H1 (cell line): ENCODE data around the gene USP10. TPM values are rescaled to one million over a fixed set of nuclear protein-coding genes. Genes with fewer than 3 reads are reported as not detected.

ENCODE experiments used
- CTCF ChIA-PET: fragments of 300-600 bp; sonication (Branson Sonifier 250); formaldehyde crosslinking; loops from one replicate; lab custom pipeline; 2021; ENCODE audit not compliant: partially characterized antibody; lab: Charles Lee
- POLR2A ChIA-PET: fragments of 300-600 bp; sonication (Branson Sonifier 250); formaldehyde crosslinking; loops from one replicate; lab custom pipeline; 2021; ENCODE audit warnings: inconsistent platforms; ENCODE audit not compliant: partially characterized antibody; lab: Charles Lee
- DNase-seq, 2 experiments: peaks; one replicate each; pipeline versions ENCODE4 v3.0.0 to v3.0.0-alpha.2; 2010 to 2022; ENCODE audit warnings: low spot score in 2 of 2, low read depth in 1 of 2, mixed read lengths in 1 of 2
- FAIRE-seq: peaks from 2 replicates; lab custom pipeline; 2011; peaks lifted over from hg19 to GRCh38; lab: Jason Lieb, UNC
- H2AFZ ChIP-seq: 2 replicates; pipeline ENCODE4 v1.8.1; 2012; ENCODE audit warnings: low read length, inconsistent platforms
- H2AK5ac ChIP-seq: 2 replicates; pipeline ENCODE4 v1.6.1; 2013; ENCODE audit warnings: low read depth, low read length
- H2BK120ac ChIP-seq: replicated peaks from 2 replicates; pipeline ENCODE3; 2013; ENCODE audit warnings: low read depth, low read length, inconsistent platforms
- H2BK12ac ChIP-seq: 2 replicates; pipeline ENCODE4 v1.6.1; 2013; ENCODE audit warnings: low read depth, low read length
- H2BK15ac ChIP-seq: 2 replicates; pipeline ENCODE4 v1.6.1; 2013; ENCODE audit warnings: low read length
- H2BK20ac ChIP-seq: 2 replicates; pipeline ENCODE4 v1.6.1; 2013; ENCODE audit warnings: low read length
- H2BK5ac ChIP-seq: 2 replicates; pipeline ENCODE4 v1.6.1; 2013; ENCODE audit warnings: low read depth, low read length
- H3K14ac ChIP-seq: 2 replicates; pipeline ENCODE4 v1.6.1; 2013; ENCODE audit warnings: inconsistent platforms; ENCODE audit not compliant: insufficient read length
- H3K18ac ChIP-seq: 2 replicates; pipeline ENCODE4 v1.6.1; 2013; ENCODE audit warnings: low read length; ENCODE audit errors: extremely low read depth
- H3K23ac ChIP-seq: 2 replicates; pipeline ENCODE4 v1.6.1; 2013; ENCODE audit warnings: inconsistent platforms; ENCODE audit not compliant: insufficient read length
- H3K23me2 ChIP-seq: 2 replicates; pipeline ENCODE4 v1.6.1; 2013; ENCODE audit warnings: low read depth, low read length
- H3K27ac ChIP-seq: 2 replicates; pipeline ENCODE4 v1.6.1; 2011; ENCODE audit warnings: low read depth, low read length, inconsistent platforms
- H3K27me3 ChIP-seq, 4 experiments: replicated peaks in 1 of 4; 1 replicate in 1 of 4; 2 replicates in 3 of 4; pipeline versions ENCODE4 v1.6.1 to v1.8.1; 2011 to 2013; ENCODE audit warnings: low read length in 3 of 4, mild to moderate bottlenecking in 3 of 4, inconsistent platforms in 2 of 4, mixed read lengths in 2 of 4, moderate library complexity in 1 of 4; ENCODE audit not compliant: control insufficient read depth in 3 of 4, insufficient read depth in 3 of 4; ENCODE audit errors: extremely low read depth in 1 of 4
- H3K36me3 ChIP-seq, 4 experiments: 2 replicates each; pipeline versions ENCODE4 v1.6.1 to v1.8.1; 2011 to 2013; ENCODE audit warnings: mild to moderate bottlenecking in 4 of 4, low read length in 3 of 4, moderate library complexity in 2 of 4, control low read depth in 1 of 4, inconsistent platforms in 1 of 4; ENCODE audit not compliant: insufficient read depth in 4 of 4, control insufficient read depth in 2 of 4
- H3K4ac ChIP-seq: replicated peaks from 2 replicates; pipeline ENCODE3; 2013; ENCODE audit warnings: low read length, low read depth, mixed read lengths, inconsistent platforms; ENCODE audit not compliant: insufficient read length
- H3K4me1 ChIP-seq, 4 experiments: replicated peaks in 1 of 4; 1 replicate in 1 of 4; 2 replicates in 3 of 4; pipeline versions ENCODE4 v1.6.1 to v1.8.1; 2011 to 2013; ENCODE audit warnings: low read length in 3 of 4, inconsistent platforms in 2 of 4, mixed read lengths in 1 of 4; ENCODE audit not compliant: insufficient read depth in 4 of 4, control insufficient read depth in 3 of 4
- H3K4me2 ChIP-seq, 2 experiments: 2 replicates each; pipeline versions ENCODE4 v1.6.1 to v1.8.1; 2011 to 2013; ENCODE audit warnings: low read depth in 2 of 2, low read length in 2 of 2, control low read depth in 1 of 2, inconsistent platforms in 1 of 2, mild to moderate bottlenecking in 1 of 2; ENCODE audit not compliant: insufficient read depth in 1 of 2
- H3K4me3 ChIP-seq, 4 experiments: fragments of 200-600, 300-600 bp in 1 of 4; sonication (generic), shearing (Covaris generic), sonication (Bioruptor Twin) in 1 of 4; 2 replicates each; pipeline versions ENCODE4 v1.5.1 to v1.8.1; 2011 to 2016; ENCODE audit warnings: low read length in 4 of 4, low read depth in 3 of 4, control low read depth in 2 of 4, inconsistent platforms in 2 of 4, mild to moderate bottlenecking in 2 of 4, mixed read lengths in 1 of 4, moderate library complexity in 1 of 4; ENCODE audit not compliant: insufficient read depth in 2 of 4; ENCODE audit errors: extremely low read depth in 1 of 4
- H3K56ac ChIP-seq: replicated peaks from 2 replicates; pipeline ENCODE3; 2013; ENCODE audit warnings: low read depth, mild to moderate bottlenecking, mixed read lengths, low read length, inconsistent platforms; ENCODE audit not compliant: insufficient read length
- H3K79me1 ChIP-seq: 2 replicates; pipeline ENCODE4 v1.6.1; 2013; ENCODE audit warnings: low read depth, low read length, control low read depth
- H3K79me2 ChIP-seq, 2 experiments: 2 replicates each; pipeline versions ENCODE4 v1.6.1 to v1.8.1; 2012 to 2013; ENCODE audit warnings: low read length in 2 of 2, mild to moderate bottlenecking in 2 of 2, inconsistent platforms in 1 of 2; ENCODE audit not compliant: insufficient read depth in 2 of 2, control insufficient read depth in 1 of 2
- H3K9ac ChIP-seq, 4 experiments: replicated peaks in 1 of 4; 1 replicate in 1 of 4; 2 replicates in 3 of 4; pipeline versions ENCODE4 v1.6.1 to v1.8.1; 2011 to 2013; ENCODE audit warnings: low read depth in 3 of 4, low read length in 3 of 4, control low read depth in 2 of 4, mild to moderate bottlenecking in 2 of 4, moderate library complexity in 2 of 4, inconsistent platforms in 1 of 4; ENCODE audit errors: extremely low read depth in 1 of 4
- H3K9me3 ChIP-seq, 2 experiments: 2 replicates each; pipeline versions ENCODE4 v1.6.1 to v1.8.1; 2012 to 2013; ENCODE audit warnings: mild to moderate bottlenecking in 2 of 2, moderate library complexity in 2 of 2, control low read depth in 1 of 2, inconsistent platforms in 1 of 2, low read depth in 1 of 2, low read length in 1 of 2, mixed read lengths in 1 of 2; ENCODE audit not compliant: insufficient read depth in 2 of 2
- H4K20me1 ChIP-seq, 2 experiments: replicated peaks in 1 of 2; 2 replicates each; pipeline versions ENCODE3 to v1.8.1; 2011 to 2013; ENCODE audit warnings: inconsistent platforms in 2 of 2, low read length in 2 of 2, mild to moderate bottlenecking in 1 of 2; ENCODE audit not compliant: insufficient read depth in 2 of 2, control insufficient read depth in 1 of 2
- H4K5ac ChIP-seq: 2 replicates; pipeline ENCODE4 v1.6.1; 2013; ENCODE audit warnings: low read length, low read depth, mixed read lengths, inconsistent platforms; ENCODE audit not compliant: insufficient read length
- H4K8ac ChIP-seq: 2 replicates; pipeline ENCODE4 v1.8.0; 2013; ENCODE audit warnings: mild to moderate bottlenecking, moderate library complexity, low read length, inconsistent platforms; ENCODE audit not compliant: insufficient read depth; ENCODE audit errors: extremely low read depth
- H4K91ac ChIP-seq: replicated peaks from 2 replicates; pipeline ENCODE3; 2013; ENCODE audit warnings: low read length, mixed read lengths, inconsistent platforms; ENCODE audit not compliant: insufficient read length
- ASH2L ChIP-seq: fragments of 200-600, 300-600 bp; sonication (generic); IDR thresholded peaks from one replicate; pipeline ENCODE4 v1.7.1; 2017; ENCODE audit warnings: low read length
- CBX5 ChIP-seq: fragments of 300-800, 300-1000 bp; sonication (generic); IDR thresholded peaks from 2 replicates; pipeline ENCODE4 v1.7.1; 2016; ENCODE audit warnings: antibody characterized with exemption, low read length, low read depth
- KDM5A ChIP-seq: fragments of 200-600 bp; IDR thresholded peaks from 2 replicates; pipeline ENCODE4 v1.7.1; 2012; ENCODE audit warnings: mild to moderate bottlenecking, low read length, inconsistent platforms, mixed read lengths
- MAX ChIP-seq: IDR thresholded peaks from 2 replicates; pipeline ENCODE4 v1.6.1; 2012; ENCODE audit warnings: inconsistent platforms
- SIN3A ChIP-seq, 2 experiments: IDR thresholded peaks in 1 of 2; conservative IDR thresholded peaks in 1 of 2; 2 replicates each; pipeline ENCODE4 v1.6.1; 2011 to 2012; ENCODE audit warnings: low read length in 2 of 2, improper control_type of control experiment in 1 of 2, low read depth in 1 of 2, mild to moderate bottlenecking in 1 of 2
- SP4 ChIP-seq: IDR thresholded peaks from 2 replicates; pipeline ENCODE4 v1.6.1; 2012; ENCODE audit warnings: low read length, inconsistent platforms
- SRF ChIP-seq: IDR thresholded peaks from 2 replicates; pipeline ENCODE4 v1.6.1; 2011; ENCODE audit warnings: mild to moderate bottlenecking, low read depth, low read length, moderate library complexity
- TAF1 ChIP-seq: IDR thresholded peaks from 2 replicates; pipeline ENCODE4 v1.6.1; 2011; ENCODE audit warnings: mild to moderate bottlenecking, low read depth, low read length
- TAF7 ChIP-seq: optimal IDR thresholded peaks from 2 replicates; pipeline ENCODE3; 2011; ENCODE audit warnings: low read depth, mild to moderate bottlenecking, inconsistent platforms, low read length, moderate library complexity, borderline replicate concordance
- WGBS, 2 experiments: shearing (Covaris generic) in 1 of 2; methylation state at CpG; one replicate each; pipeline versions ENCODE4 v1.1.6 to v1.1.7; 2013 to 2015; ENCODE audit warnings: low lambda C conversion rate in 2 of 2, mixed read lengths in 2 of 2, inconsistent platforms in 1 of 2, low coverage in 1 of 2, missing lambda C conversion rate in 1 of 2; ENCODE audit not compliant: insufficient replicate concordance in 2 of 2, insufficient coverage in 1 of 2, insufficient read length in 1 of 2; ENCODE audit errors: extremely low coverage in 1 of 2, missing lambda C conversion rate in 1 of 2; 5-methylcytosine and 5-hydroxymethylcytosine counted together
- polyA plus RNA-seq, 7 experiments: library from polyadenylated mRNA; depleted of rRNA in 3 of 7; stranded (reverse) in 5 of 7; unstranded in 2 of 7; fragments of >200 nt in 5 of 7; fragments of 200-250 nt in 2 of 7; gene quantifications; 1 replicate in 5 of 7; 2 replicates in 1 of 7; 4 replicates in 1 of 7; pipeline versions ENCODE4 v1.2.1 to v1.2.3, GENCODE V29; 2011 to 2013; ENCODE audit warnings: missing spikeins in 2 of 7, mixed read lengths in 2 of 7
- total RNA-seq: library from RNA; stranded (reverse); fragmentation: NEBNext Ultra II Directional; extraction: Animal tissue kit (Norgen Biotek cat#: 25700); gene quantifications from 2 replicates; pipeline ENCODE4 v1.2.1, GENCODE V29; 2021

Gene USP10
- total and polyA plus RNA-seq, 2 of the 8 experiments (the other 6 are each of a cell fraction or from before 2014, with no cell fraction given) = 171 to 195 TPM

GRCh38 chr16:84780063-84780462 is 80.3 kb downstream of the USP10 start:
- Histone ChIP-seq H4K91ac (no peak overlapping the region), H3K9ac (no peak overlapping the region), H3K79me1 (no peaks in the 10 kb centered on the region; the same call in 1 of the 2 replicates), H3K4ac (no peak overlapping the region), H2BK12ac (no peak overlapping the region), H2BK20ac (no peak overlapping the region), H2AFZ (no peak overlapping the region), H4K8ac (no peak overlapping the region), H3K23me2 (no peaks in the 10 kb centered on the region), H3K4me1 (no peaks in the 10 kb centered on the region), H3K4me2 (no peak overlapping the region), H3K14ac (no peak overlapping the region), H3K56ac (no peak overlapping the region), H4K20me1 (peaks cover 0 to 4% of the 10 kb centered on the region in 2 experiments), H2BK15ac (no peak overlapping the region), H3K23ac (no peak overlapping the region), H3K27me3 (no peaks in the 10 kb centered on the region), H2BK5ac (no peak overlapping the region), H2BK120ac (no peak overlapping the region), H3K79me2 (no peaks in the 10 kb centered on the region), H3K9me3 (no peaks in the 10 kb centered on the region), H3K4me3 (no peak overlapping the region), H4K5ac (no peak overlapping the region), H2AK5ac (no peak overlapping the region), H3K36me3 (peaks cover 9 to 41% (median 28%) of the 10 kb centered on the region in 4 experiments), H3K27ac (no peak overlapping the region), H3K18ac (no peak overlapping the region)
- ChIA-PET POLR2A (interaction anchor here (0.7 to 2.0 kb wide), 6 partner anchors 11 to 157 kb away, joined by 3 to 6 read pairs (median 3); no protein-coding TSS in a partner anchor), CTCF (interaction anchor here (0.9 to 2.3 kb wide), 5 partner anchors 9 to 191 kb away, joined by 3 to 8 read pairs (median 3); no protein-coding TSS in a partner anchor)
- FAIRE-seq (no peak), DNase-seq (no peak)
- 92% methylated on average over 11 of the region's 11 CpGs; no CpG with 5 or more reads in 1 of the 2 experiments for WGBS, 2 experiments
- no peak for TF ChIP-seq TAF1
- no peak for TF ChIP-seq SRF
- no peak for TF ChIP-seq MAX
- TF ChIP-seq TAF7 = no peak
- no peak for TF ChIP-seq ASH2L
- no peak for TF ChIP-seq KDM5A
- TF ChIP-seq SP4 = no peak
- TF ChIP-seq CBX5 = no peak
- TF ChIP-seq SIN3A (conservative IDR thresholded peaks at IDR 0.05 in 1 of 2, IDR thresholded peaks at IDR 0.05 in 1 of 2; ENCODE audit: low read depth in 1 of 2, low read length in 2 of 2) = no peak
